MCF 10A (cell line): ENCODE results near the gene ACP2. TPM values are rescaled to one million over a fixed set of nuclear protein-coding genes. Genes with fewer than 3 reads are reported as not detected.

Experiments used
- Bru-seq: library from RNA; stranded (reverse); fragments of 400-500 nt; gene quantifications from one replicate; lab custom pipeline; 2021; lab: Mats Ljungman, UMichigan
- BruChase-seq, 2 experiments: library from RNA; stranded (reverse); fragments of 400-500 nt; gene quantifications; one replicate each; lab custom pipeline; 2021; lab: Mats Ljungman, UMichigan
- BruUV-seq: library from RNA; stranded (reverse); fragments of 400-500 nt; replicated peaks from 2 replicates; lab custom pipeline; 2021; lab: Mats Ljungman, UMichigan
- CTCF ChIA-PET: fragments of 300-600 bp; sonication (Branson Sonifier 250); formaldehyde crosslinking; extraction: SDS; loops from one replicate; lab custom pipeline; 2021; ENCODE audit warnings: antibody characterized with exemption, inconsistent platforms; lab: Yijun Ruan, JAX
- POLR2A ChIA-PET: fragments of 300-600, 350-650 bp; sonication (Branson Sonifier 250); formaldehyde crosslinking; extraction: SDS; loops from one replicate; lab custom pipeline; 2020; ENCODE audit warnings: antibody characterized with exemption, inconsistent platforms; lab: Yijun Ruan, JAX
- DNase-seq: peaks from one replicate; pipeline ENCODE4 v3.0.0-alpha.2; 2018; ENCODE audit not compliant: unreplicated experiment
- H3K27ac Mint-ChIP-seq: one replicate; pipeline ENCODE4 v1.8.0; 2022; ENCODE audit warnings: mild to moderate bottlenecking, low read depth, mixed read lengths; ENCODE audit not compliant: unreplicated experiment
- H3K27me3 Mint-ChIP-seq: one replicate; pipeline ENCODE4 v1.8.0; 2022; ENCODE audit warnings: mixed read lengths; ENCODE audit not compliant: insufficient read depth, unreplicated experiment
- H3K36me3 Mint-ChIP-seq: one replicate; pipeline ENCODE4 v1.8.0; 2022; ENCODE audit warnings: mild to moderate bottlenecking, moderate library complexity, mixed read lengths; ENCODE audit not compliant: insufficient read depth, unreplicated experiment
- H3K4me1 Mint-ChIP-seq: one replicate; pipeline ENCODE4 v1.8.0; 2022; ENCODE audit warnings: mixed read lengths; ENCODE audit not compliant: insufficient read depth, unreplicated experiment
- H3K4me3 Mint-ChIP-seq: one replicate; pipeline ENCODE4 v1.8.0; 2022; ENCODE audit warnings: mild to moderate bottlenecking, moderate library complexity, mixed read lengths; ENCODE audit not compliant: unreplicated experiment
- H3K9me3 Mint-ChIP-seq: one replicate; pipeline ENCODE4 v1.8.0; 2022; ENCODE audit warnings: mixed read lengths; ENCODE audit not compliant: unreplicated experiment
- intact Hi-C: fragments of 100-400 bp; cut with micrococcal nuclease; formaldehyde crosslinking; loops from 2 replicates; pipeline ENCODE4 v1.14.1; 2022
- long read RNA-seq: library from polyadenylated mRNA; stranded (forward); transcript quantifications from one replicate; pipeline ENCODE4 v2.0.0, GENCODE V29; 2022
- total RNA-seq: library from RNA; stranded (reverse); gene quantifications from 2 replicates; pipeline ENCODE4 v1.2.3, GENCODE V29; 2022
- TF ChIP-seq, protein P1 (sequence below): fragments of 200-600 bp; IDR thresholded peaks from one replicate; pipeline ENCODE4 v1.8.0; 2022; ENCODE audit warnings: antibody characterized with exemption, mild to moderate bottlenecking; ENCODE audit not compliant: unreplicated experiment

ACP2 gene, protein sequence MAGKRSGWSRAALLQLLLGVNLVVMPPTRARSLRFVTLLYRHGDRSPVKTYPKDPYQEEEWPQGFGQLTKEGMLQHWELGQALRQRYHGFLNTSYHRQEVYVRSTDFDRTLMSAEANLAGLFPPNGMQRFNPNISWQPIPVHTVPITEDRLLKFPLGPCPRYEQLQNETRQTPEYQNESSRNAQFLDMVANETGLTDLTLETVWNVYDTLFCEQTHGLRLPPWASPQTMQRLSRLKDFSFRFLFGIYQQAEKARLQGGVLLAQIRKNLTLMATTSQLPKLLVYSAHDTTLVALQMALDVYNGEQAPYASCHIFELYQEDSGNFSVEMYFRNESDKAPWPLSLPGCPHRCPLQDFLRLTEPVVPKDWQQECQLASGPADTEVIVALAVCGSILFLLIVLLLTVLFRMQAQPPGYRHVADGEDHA
- 18.7 and 23.7 TPM in 2 replicates for total RNA-seq
- percentile 56 among the genes with signal in this experiment for Bru-seq, nascent RNA
- percentile 63 among the genes with signal in this experiment for BruChase-seq, experiment 1, labeled RNA remaining after a 6-hour chase
- percentile 52 among the genes with signal in this experiment for BruChase-seq, experiment 2, labeled RNA remaining after a 2-hour chase
- long read RNA-seq, partial matches to known transcripts = 0 of 5 reads
- long read RNA-seq, other reads (novel, unspliced or antisense) = 1 of 5 reads

DNA sequence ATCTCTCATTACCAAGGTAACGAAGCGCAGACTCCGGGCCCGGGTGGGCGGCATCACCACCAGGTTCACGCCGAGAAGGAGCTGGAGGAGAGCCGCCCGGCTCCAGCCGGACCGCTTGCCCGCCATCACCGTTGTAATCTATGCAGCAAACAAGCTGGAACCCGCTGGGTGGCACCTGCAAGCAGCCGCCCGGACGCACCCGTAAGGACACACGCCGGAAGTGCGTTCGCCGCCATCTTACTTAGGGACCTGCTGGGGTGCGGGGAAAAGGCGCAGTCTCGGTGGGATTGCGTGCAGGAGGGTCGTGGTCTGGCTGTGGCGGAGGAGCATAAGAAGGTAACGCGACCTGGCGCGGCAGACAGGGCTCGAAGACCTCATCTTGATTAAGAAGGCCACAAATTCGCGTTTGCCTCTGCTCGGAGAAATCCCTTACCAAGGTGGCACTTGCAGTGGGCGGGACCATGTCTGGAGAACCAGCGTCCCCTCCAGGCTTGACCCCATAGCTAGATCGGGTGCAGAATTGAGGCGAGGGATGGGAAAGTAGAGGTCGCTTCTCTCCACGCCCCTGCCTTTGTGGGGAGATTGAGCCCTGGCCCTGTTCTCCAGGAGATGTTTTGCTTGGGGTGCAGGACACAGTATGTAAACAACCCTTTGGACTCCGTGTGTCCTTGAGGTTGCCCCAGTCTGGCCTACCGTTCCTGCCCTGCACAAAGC, at the start of gene ACP2:
TSS of gene ACP2 (minus strand) at position 151 of the 714 bp plus-strand sequence. CDS start at position 126, 25 bp downstream.
- no peaks in the 10 kb centered on the region for H3K9me3 Mint-ChIP-seq
- H3K36me3 Mint-ChIP-seq = peaks cover 20% of the 10 kb centered on the region
- no peaks in the 10 kb centered on the region for H3K27me3 Mint-ChIP-seq
- BruUV-seq = TSS peak; percentile 75
- peaks cover 4% of the 10 kb centered on the region for H3K4me1 Mint-ChIP-seq
- CTCF ChIA-PET = interaction anchor here (0.6 to 3.7 kb wide), 18 partner anchors 10 to 273 kb away, joined by 3 to 33 read pairs (median 5); partner anchors contain the start of genes ARFGAP2, DDB2 and NR1H3
- peak; percentile 85 for DNase-seq
- intact Hi-C loops = loop anchor here (2.0 kb wide), 1 partner anchor 72 kb away; the partner anchor contains the start of gene ARFGAP2
- TF ChIP-seq, protein P1, sequence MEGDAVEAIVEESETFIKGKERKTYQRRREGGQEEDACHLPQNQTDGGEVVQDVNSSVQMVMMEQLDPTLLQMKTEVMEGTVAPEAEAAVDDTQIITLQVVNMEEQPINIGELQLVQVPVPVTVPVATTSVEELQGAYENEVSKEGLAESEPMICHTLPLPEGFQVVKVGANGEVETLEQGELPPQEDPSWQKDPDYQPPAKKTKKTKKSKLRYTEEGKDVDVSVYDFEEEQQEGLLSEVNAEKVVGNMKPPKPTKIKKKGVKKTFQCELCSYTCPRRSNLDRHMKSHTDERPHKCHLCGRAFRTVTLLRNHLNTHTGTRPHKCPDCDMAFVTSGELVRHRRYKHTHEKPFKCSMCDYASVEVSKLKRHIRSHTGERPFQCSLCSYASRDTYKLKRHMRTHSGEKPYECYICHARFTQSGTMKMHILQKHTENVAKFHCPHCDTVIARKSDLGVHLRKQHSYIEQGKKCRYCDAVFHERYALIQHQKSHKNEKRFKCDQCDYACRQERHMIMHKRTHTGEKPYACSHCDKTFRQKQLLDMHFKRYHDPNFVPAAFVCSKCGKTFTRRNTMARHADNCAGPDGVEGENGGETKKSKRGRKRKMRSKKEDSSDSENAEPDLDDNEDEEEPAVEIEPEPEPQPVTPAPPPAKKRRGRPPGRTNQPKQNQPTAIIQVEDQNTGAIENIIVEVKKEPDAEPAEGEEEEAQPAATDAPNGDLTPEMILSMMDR = peak; percentile 9
- peak within 1 kb of the TSS; percentile 91 for H3K4me3 Mint-ChIP-seq
- POLR2A ChIA-PET = interaction anchor here (0.5 to 4.0 kb wide), 27 partner anchors 9 to 402 kb away, joined by 3 to 40 read pairs (median 5); partner anchors contain the start of genes ARFGAP2, CSTPP1, DDB2 and MADD
- peak within 1 kb of the TSS; percentile 98 for H3K27ac Mint-ChIP-seq

DNA sequence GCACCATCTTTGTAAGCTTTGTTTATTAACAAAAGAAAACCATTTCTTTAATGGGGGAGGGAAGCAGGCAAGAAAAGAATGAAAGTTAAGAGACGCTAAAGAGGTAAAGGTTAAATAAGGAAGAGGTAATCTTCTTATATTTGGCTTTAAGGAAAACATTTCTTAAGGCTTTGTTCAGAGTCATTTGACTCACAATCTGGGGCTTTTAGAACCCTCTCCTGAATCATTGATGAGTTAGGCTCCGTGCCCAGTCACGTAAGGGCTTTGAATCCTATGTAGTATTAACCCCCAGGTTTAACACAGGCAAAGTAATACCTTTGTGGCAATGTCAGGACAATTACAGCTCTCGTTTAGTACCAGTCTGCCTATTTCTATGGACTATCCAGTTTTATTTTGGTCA, 47.4 kb upstream of the ACP2 start:
- CTCF ChIA-PET = no interaction called here
- TF ChIP-seq, protein P1 = no peak
- no peak for DNase-seq
- H3K27ac Mint-ChIP-seq = no peak overlapping the region
- POLR2A ChIA-PET = interaction anchor here (1.0 kb wide), 1 partner anchor 25 kb away, joined by 4 read pairs; no protein-coding TSS in a partner anchor
- no peak overlapping the region for H3K4me3 Mint-ChIP-seq
- no peaks in the 10 kb centered on the region for H3K9me3 Mint-ChIP-seq
- H3K36me3 Mint-ChIP-seq = peaks cover 79% of the 10 kb centered on the region
- H3K27me3 Mint-ChIP-seq = no peaks in the 10 kb centered on the region
- no peaks in the 10 kb centered on the region for H3K4me1 Mint-ChIP-seq
- no TSS peak for BruUV-seq
- intact Hi-C loops = no loop called here

DNA sequence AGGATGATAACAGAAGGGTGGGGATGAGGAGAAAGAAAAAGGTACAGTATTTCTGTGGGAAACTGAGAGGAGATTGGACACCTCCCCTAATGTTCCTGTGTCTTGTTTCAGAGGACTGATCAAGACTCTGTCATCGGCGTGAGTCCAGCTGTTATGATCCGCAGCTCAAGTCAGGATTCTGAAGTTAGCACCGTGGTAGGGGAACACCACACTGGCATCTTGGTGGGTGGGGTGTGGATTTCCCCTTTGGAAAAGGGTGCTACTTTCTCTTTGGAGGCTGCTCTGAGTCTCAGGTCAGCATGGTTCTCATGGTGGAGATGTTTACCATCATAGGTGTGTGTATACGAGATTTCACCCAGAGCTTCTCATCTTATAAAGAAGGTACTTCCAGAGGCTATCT, 46.8 kb upstream of the ACP2 start:
- POLR2A ChIA-PET = interaction anchor here (1.0 kb wide), 1 partner anchor 25 kb away, joined by 4 read pairs; no protein-coding TSS in a partner anchor
- H3K9me3 Mint-ChIP-seq = no peaks in the 10 kb centered on the region
- no peaks in the 10 kb centered on the region for H3K27me3 Mint-ChIP-seq
- DNase-seq = no peak
- H3K36me3 Mint-ChIP-seq = peaks cover 83% of the 10 kb centered on the region
- CTCF ChIA-PET = no interaction called here
- H3K27ac Mint-ChIP-seq = no peak overlapping the region
- TF ChIP-seq, protein P1 = no peak
- no peaks in the 10 kb centered on the region for H3K4me1 Mint-ChIP-seq
- no peak overlapping the region for H3K4me3 Mint-ChIP-seq
- intact Hi-C loops = no loop called here
- BruUV-seq = no TSS peak
